Esophagus squamous epithelium (tissue), 4 donors: ENCODE data around the gene DCP2.

ENCODE experiments used
- POLR2A ChIP-seq, 4 donors: fragments of 450-650 bp; IDR thresholded peaks; one replicate each; pipeline ENCODE4 v1.6.1; 2017; ENCODE audit warnings: antibody characterized with exemption in 4 of 4, mild to moderate bottlenecking in 4 of 4, moderate library complexity in 3 of 4
- TF ChIP-seq, protein P1 (sequence below), 6 experiments: fragments of 450-650 bp in 4 of 6; fragments of 200-600 bp in 2 of 6; sonication (generic) in 2 of 6; IDR thresholded peaks; one replicate each; pipeline ENCODE4 v1.5.1; 2016 to 2019; ENCODE audit warnings: antibody characterized with exemption in 6 of 6, mild to moderate bottlenecking in 4 of 6, moderate library complexity in 4 of 6

DNA sequence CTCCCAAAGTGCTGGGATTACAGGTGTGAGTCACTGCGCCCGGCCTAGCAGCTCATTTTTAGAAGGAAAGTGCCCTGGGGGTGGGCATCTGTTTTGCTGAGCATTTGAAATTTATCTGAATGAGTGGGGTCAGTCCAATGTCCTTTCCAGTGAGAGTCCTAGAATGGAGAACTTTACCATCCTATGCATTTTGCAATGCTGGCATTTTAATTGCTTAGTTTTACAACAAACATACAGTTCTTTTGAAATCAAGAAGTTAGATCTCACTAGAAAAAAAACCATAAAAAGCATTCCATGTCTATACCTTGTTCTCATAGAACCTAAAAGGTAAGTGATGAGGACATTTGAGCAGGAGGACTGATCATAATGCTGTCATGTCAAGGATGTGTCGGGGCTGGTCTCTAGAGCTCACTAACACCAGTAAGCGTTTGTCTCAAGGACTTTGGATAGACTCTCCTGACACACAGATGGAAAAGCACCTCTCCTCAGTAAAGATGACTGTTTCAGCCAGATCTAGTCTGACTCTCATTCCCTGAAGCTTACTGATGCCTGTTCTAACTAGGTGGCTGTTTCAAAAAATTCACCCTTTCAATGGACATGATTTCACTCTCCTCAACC lies 83.9 kb downstream of the DCP2 start:
- TF ChIP-seq, protein P1, sequence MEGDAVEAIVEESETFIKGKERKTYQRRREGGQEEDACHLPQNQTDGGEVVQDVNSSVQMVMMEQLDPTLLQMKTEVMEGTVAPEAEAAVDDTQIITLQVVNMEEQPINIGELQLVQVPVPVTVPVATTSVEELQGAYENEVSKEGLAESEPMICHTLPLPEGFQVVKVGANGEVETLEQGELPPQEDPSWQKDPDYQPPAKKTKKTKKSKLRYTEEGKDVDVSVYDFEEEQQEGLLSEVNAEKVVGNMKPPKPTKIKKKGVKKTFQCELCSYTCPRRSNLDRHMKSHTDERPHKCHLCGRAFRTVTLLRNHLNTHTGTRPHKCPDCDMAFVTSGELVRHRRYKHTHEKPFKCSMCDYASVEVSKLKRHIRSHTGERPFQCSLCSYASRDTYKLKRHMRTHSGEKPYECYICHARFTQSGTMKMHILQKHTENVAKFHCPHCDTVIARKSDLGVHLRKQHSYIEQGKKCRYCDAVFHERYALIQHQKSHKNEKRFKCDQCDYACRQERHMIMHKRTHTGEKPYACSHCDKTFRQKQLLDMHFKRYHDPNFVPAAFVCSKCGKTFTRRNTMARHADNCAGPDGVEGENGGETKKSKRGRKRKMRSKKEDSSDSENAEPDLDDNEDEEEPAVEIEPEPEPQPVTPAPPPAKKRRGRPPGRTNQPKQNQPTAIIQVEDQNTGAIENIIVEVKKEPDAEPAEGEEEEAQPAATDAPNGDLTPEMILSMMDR (IDR thresholded peaks at IDR 0.05) = no peak
- no peak for TF ChIP-seq POLR2A (IDR thresholded peaks at IDR 0.05)
